COLO668 (cell line): ENCODE data around the gene KCNJ5.
A peak's percentile ranks its signal among the peaks of the same experiment; 100 is the strongest.

ENCODE experiments used
- DNase-seq: peaks from one replicate; lab custom pipeline; 2025; ENCODE audit not compliant: unreplicated experiment; lab: John Stamatoyannopoulos, UW

KCNJ5 gene

DNA sequence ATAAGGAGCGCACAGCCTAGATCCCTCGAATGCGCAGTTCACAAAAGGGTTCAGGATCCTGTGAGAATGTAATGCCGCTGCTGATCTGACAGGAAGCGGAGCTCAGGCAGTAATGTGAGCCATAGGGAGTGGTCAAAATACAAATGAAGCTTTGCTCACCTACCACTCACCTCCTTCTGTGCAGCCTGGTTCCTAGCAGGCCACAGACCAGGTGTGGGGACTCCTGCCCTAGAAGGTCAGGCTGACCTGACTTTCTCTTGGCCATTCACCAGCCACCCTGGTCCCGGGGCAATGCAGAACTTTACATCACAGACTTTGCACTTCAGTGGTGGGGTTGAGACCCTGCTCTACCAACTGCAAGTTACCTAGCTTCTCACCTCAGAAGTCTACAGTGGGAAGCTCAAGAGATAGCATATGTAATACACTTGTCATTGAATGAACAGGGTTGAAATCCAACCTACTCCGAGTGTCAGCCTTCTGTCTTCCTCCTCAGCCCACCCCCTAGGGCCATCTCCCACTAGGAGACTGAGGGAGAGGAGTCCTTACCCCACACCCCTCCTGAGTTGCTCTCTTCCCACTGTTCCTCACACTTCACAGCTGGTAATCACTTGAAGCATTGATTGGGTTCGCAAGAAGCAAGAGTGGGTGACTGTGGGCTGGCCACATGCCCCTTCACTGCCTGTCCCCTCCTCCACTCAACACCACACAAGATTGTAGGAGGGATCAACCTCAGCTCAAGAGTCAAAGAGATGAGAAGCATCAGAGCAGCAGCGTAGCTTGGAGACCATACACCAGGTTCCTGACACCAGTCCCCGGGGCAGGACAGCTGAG lies 22.1 kb upstream of the KCNJ5 start:
- peak; percentile 17 for DNase-seq

DNA sequence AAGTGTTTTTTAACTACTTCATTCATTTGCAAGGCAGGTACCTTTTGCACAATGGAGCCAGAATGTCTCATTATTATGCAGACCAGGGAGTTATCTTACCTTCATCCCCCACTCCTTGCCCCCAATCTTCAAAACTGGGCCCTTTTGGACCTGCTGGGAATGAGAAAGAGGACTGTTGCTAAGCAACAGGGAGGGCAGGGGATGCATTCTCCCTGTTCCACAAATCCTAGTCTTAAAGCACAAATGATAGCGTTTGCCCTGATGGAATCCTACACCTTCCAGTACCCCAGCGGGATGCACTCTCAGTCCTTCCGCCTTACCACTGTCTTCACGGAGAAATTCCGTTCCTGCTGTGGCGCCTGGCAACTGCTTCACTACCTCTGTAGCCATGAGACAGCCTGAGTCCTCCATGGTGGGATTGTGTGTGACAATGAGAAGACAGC lies 20.0 kb upstream of the KCNJ5 start:
- DNase-seq: no peak

DNA sequence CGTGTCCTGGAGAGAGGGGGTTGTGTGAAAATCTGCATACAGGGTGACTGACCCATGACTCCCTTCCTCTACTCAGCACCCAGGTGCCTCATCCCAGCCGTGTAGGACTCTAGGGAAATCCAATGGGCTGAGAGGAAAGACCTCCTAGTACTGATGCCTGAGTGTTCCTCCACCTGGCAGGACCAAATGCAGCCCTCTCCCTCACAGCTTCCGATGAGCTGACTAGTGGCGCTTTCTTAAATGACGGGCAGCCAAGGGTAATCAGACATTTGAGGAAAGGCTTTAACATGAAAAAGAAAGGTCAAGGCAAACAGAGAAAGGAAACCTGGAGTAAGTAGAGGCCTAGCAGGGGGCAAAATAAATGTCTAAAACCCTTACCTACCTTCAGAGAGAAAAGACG lies 19.1 kb upstream of the KCNJ5 start:
- no peak for DNase-seq

DNA sequence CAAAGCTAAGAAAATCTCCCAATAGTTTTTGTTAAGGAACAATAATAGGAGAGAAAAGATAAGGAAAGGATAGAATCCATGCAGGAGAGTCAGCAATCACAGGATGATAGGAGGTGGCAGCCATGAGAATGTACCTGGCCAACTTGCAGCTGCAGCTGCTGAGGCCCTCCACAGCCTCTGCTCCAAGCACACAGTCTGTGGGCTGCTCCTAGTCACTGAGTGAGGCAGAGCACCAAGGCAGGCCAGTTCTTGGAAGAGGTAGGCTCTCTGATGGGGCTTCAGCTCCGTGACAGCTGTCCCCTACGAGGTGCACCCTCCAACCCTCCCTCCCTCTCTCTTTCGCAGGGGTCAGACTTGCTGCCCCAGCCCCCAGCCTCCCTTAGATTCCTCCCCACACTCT lies 18.6 kb upstream of the KCNJ5 start:
- no peak for DNase-seq

DNA sequence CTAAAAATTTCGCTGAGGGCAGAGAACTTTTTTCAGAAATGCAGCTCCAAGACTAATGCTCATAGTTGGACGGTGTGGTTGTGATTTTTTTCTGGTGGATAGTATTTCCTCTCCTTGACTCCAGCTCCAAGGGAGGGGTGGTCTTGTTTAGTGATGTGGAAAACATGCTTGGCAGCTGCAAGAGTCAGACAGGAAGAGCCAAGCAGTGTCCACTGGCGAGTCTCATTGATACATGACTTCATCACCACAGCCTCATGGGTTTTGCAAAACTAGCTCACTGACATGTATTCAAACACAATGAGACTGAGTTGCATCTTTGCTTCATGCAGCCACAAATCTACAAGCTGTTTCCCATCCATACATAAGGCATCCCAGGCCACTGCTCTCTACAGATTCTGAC lies 16.7 kb upstream of the KCNJ5 start:
- DNase-seq: no peak

DNA sequence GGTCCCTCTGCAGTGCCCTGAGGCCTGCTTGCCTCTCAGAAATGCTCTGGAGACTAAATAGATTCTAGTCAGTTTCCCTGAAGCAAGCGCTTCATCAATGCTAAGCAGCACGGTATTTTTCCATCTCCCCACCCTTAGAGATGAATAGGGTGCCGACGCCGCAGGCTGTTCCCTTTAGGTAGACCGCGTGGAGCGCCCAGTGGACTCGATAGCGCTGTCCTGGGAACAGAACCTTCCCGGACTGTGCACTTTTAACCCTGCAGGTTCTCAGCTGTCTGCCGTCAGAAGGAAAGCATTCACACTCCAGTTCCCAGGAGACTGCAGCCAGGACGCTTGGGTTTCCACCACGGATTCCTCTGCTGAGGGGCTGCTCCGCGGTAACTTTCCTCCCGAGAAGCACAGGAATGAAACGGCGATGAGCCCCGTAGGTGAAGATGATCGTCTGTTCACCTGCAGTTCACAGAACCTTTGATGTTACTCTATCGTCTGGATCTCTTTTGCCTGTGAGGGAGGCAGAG lies 15.0 kb upstream of the KCNJ5 start:
- no peak for DNase-seq

DNA sequence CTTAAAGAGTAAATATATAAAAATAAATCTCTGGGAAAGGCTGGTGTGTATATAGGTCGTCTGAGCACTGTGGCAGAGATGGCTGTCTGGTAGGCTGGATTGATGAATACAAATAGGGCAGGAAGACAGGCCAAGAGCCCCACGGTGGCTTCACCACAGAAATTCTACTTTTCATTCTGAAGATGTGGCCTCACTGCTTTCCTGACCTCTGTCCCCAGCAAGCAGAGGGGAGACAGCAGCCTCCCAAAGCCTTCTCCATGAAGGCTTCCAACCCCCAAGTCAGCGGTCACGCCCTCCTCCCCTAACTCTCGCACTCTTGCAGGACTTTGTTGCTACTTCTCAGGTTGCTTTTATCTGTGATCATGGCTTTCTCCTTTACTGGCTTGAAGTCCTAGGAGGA lies 13.4 kb upstream of the KCNJ5 start:
- no peak for DNase-seq

DNA sequence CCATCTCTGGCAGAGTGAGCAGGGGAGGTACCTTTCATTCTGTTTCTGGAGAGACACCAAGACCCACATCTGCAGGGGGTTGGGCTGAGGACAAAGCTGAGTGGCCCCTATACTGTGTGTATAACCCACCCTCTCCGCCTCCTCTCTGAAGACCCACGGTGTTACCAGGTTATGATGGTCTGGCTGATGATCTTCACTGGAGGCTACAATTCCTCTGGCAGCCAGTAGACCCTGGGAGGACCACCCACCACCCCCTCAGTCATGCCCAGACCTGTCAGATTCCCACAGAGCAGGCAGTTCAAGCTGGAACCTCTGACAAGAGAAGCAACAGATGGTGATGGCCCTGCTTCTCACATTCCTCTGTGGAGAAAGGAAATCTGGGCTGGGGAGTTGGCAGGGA lies 12.7 kb upstream of the KCNJ5 start:
- no peak for DNase-seq

DNA sequence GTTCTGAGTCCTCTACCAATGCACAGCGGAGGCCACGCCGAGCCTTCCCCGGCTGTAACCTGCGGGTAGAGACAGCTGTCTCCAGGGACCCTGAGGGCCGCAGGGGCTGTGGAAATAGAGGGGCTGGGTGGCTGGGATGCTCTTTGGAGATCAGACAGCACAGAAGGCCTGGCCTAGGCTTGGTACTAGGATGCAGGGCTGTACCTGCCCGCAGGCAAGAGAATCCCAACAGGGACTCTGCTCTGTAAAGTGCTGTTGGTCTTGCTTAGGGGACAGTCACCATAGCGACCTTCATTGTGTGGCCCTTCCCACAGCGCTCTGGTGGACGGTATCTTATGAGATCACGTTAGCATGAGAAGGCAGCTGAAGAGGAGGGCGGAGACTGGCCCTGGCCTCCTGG lies 11.3 kb upstream of the KCNJ5 start:
- no peak for DNase-seq

DNA sequence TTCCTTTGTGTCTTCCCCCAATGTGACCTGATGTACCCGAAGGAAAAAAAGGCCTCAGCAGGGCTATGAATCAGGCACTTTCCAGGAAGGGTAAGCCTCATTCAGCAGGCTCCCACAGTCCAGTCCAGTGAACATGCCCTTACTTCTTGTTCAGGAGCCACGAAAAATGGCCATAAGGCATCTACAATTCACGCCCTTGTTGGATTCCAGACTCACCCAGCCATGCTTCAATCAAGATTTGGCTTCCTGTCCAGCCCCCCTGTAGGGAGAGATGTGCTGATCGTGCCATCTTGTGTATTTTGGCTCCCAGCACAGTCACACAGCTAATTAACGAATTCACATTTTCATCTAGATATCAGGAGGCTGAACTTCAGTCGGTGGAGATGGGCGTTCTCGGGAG lies 9.9 kb upstream of the KCNJ5 start:
- no peak for DNase-seq

DNA sequence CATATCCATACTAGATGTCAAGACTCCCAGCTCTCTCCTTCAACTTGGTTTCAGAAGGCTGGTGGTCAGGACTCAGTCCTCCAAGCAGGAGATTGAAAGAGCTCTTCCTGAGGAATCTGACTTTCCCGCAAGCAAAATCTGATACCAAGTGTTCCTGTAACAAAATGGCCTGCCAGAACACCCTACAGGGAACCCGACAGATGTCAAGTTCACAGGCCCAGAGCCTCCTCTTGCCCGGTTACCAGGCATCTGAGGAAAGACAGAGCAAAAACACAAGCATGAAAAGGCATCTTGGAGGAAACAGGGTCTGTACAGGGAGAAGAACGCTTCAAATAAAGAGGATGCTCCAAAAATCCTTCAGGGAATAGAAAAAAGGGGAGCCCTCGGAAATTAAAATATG lies 8.7 kb upstream of the KCNJ5 start:
- DNase-seq: no peak

DNA sequence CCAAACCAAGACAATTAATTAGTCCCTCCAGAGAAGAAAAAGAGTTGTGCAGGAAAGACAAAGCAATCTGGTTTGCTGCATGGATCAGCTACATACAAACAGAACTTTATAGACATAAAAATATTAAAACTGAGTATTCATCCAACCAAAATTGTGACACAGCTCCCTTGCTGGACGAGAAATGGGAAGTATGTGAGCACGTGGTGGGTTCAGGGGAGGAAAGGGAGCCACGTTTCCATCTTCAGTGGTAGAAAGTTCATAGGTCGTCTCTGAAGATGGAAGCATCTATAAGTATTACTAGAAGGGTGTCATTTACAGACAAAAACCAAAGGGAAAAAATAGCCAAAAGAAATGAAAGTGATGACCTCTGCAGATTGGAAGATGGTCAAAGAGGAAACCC lies 7.1 kb upstream of the KCNJ5 start:
- no peak for DNase-seq

DNA sequence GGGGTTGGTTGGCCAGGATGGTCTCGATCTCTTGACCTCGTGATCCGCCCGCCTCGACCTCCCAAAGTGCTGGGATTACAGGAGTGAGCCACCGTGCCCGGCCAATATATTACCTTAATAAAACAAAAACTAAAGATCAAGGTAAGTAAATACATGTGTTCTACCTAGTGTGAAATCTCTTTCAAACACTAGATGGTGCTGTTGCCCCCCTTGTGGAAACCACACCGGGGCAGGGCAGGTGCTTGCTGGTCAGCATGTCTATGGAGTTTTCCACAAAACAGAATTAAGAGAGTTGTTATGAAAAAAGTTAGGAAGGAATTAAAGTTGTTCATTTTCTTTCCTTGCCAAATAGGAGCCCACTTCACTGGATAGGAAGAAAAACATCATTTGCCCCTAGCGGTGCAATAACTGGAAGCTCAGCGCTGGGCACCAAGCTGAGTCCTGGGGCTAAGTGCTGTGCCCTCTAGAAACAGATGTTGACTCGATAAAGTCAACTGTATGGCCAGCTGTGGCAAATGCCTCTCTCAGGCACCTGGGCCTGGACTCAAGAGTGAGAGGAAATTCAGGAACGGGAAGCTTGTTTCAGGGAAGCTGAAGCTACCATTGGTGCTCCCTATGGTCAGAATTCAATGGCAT lies 6.3 kb upstream of the KCNJ5 start:
- DNase-seq: peak; percentile 56

DNA sequence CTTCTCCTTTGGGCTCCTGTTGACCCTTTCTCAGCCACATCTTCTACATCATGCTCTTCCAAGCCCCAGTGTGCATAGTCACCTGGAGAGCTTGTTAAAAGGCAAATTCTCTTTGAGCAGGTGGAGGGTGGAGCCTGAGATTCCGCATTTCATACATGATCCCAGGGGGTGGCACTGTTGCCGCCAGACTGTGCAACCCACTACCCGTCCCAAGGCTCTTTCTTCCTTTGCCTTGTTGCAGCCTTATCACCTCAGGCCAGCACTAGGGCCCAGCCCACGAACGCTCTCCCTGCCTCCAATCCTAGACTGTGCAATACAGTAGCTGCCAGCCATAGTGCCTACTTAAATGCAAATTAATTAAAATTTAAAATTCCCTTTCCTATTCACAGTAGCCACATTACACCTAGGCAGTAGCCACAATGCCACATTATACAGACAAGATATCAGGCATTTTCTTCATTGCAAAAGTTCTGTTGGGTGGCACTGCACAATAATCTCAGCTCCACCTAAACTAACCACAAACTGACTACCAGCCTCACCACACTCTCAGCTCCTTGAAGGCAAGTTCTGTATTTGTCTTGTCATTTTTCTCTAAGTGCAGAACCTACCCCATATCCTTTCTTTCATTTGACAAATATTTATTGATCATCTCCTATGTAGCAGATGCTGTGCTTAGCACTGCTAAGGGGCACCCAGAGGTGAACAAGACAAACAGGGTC lies 4.6 kb upstream of the KCNJ5 start:
- DNase-seq: peak; percentile 29

DNA sequence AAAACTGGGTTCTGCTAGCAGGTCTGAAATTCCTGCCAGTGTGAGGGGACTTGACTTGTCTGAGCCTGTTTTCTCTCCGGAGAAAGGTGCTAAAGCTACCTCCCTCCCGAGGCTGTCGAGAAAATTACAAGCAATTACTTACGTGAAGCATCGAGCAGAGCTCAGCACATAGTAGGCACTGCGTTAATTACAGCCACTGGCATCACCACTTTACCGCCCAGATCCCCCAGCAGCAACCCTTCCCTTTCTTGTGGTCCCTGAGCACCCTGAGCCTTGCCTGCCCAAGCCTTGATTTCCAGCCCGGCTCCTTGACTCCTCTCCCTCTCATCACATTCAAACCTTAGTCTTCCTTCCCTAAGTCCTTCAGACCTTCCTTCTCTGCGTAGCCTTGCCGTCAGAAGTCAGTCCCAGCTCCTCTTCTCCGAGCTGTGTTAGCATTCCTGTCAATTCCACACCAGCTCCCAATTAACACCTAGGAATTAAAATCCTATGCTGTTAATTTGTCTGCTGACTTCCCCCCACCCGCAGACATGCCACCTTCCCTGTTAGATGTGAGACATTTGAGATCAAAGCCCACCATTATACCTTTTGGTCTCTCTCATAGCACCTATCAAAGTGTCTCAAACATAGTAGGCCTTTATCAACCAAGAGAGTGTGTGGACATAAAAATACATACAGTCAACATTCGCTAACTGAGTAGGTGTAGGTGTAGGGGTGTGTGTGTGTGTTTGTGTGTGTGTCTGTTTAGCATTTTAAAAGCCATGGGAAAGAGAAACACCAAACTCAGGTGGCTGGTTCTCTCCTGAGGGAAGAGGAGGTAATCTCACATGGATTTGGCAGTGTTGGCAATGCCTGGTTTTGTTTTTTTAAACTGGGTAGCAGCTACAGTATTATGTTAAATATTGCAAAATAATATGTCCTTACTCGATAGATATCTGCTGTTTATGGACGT lies 2.8 kb upstream of the KCNJ5 start:
- no peak for DNase-seq

DNA sequence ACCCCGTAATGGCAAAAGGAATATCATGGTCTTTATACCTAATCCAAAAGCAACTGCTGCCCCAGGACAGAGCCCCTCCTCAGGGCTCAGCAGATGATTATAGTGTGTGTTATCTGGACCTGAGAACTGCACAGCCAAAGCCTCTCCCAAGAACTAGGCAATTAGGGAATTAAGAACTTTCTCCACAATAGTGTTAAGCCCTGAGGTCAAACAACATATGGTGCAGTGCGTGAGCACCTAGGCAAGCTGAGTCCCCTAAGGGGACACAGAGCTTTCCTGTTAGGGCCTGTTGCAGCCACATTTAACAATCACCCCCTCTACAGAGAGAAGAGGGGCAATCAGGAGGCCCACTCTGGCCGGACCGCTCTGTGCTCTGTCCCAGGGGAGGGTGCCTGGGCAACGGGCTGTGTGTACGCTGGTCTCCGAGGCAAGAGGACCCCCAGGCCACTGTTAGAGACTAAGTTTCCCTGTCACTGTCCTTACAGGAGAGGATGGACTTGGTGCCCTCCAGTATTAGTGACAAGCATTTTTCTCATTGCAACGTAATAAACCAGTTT lies 1.4 kb upstream of the KCNJ5 start:
- no peak for DNase-seq

DNA sequence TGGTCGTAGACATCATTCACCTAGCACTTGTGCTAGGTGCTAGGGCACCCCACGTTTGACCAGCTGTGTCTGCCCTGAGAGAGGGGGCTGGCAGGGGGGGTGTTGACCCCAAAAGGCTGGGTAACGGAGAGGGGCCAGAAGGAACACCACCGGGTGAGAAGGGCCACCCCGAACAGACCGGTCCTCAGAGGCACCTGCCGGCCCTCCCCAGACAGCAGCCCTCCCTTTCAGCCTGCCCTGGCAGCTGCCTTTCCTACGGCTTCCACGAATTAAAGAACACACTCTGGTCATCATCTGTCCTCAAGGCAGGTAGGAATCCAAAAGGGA lies 977 bp upstream of the KCNJ5 start:
- DNase-seq: no peak

DNA sequence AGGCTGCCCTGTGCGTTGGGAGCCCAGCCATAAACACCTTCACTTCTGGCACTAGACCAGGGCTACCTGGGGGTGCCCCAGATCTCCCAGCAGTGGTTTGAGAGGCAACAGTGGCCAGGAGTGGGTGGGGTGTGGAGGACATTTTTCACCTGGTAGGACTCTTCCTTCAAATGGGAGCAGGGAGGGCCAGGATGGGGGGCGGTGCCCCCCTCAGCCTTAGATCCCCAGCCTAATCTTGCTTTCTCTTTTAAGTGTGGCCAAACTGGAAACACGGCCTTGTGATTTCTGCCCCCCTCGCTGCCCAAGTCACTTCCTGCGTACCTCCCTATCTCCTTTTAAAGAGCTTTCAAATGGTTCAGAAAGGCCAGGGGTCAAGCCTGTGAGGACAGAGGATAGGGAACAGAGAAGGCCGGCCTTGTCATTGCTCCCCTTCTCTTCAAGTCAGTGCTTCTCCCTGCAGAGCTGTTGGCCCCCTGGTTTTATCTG lies 800 bp downstream of the KCNJ5 start:
- DNase-seq: no peak

DNA sequence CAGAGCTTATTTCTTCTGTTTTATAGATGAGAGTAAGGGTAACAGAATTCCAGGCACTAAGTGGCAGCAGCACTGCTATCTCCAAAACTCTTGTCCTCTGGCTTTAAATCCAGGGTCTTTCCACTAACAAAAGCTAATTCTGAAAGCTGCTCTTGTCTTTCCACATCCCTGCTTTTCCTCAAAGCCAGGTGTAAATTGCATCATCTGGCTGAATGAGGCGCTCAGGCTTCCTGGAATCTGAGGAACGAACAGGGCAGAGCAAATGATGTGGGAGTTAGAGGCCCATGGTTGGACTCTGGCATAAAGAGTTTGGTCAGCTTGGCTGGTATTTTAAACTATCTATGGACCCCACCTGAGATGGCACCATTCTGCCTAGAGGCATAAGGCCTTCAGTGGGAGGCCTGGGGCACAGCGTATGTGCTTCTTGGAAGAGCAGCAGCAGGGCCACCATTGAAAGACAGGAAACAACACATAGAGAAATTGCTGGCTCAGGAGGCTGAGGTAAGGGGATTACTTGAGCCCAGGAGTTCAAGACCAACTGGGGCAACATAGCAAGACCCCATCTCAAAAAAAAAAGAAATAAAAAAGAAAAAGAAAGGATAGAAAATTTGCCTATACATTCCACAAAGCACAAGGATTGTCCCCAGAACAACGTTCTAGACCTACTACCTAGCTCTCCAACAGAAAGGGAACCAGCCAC lies 1.9 kb downstream of the KCNJ5 start:
- no peak for DNase-seq
